ENCODE measurements around the gene KCND3.

Gene KCND3

DNA sequence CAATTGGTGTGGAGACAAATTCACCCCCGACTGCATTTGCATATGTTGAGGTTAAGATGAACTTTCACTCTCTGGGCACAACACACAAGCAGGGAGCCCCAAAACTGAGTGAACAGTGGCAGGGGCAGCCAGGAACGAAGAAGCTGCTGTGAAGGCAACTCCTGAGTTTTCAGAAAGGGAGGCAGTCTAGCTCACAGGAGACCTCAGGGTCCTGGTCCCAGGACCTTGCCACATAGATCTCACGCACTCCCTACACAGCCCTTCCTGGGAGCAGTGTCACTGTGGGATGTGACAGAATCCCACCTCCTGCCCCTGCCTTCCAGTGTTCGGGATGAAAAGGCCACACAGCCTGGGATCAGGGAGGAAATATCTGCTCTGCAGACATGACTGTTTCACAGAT lies 60.9 kb downstream of the KCND3 start:
- no peak overlapping the region for H3K4me3 ChIP-seq (ENCODE audit: low read length)
- no peak for TF ChIP-seq ZNF274 (IDR thresholded peaks at IDR 0.05; ENCODE audit: low read depth, low read length)

DNA sequence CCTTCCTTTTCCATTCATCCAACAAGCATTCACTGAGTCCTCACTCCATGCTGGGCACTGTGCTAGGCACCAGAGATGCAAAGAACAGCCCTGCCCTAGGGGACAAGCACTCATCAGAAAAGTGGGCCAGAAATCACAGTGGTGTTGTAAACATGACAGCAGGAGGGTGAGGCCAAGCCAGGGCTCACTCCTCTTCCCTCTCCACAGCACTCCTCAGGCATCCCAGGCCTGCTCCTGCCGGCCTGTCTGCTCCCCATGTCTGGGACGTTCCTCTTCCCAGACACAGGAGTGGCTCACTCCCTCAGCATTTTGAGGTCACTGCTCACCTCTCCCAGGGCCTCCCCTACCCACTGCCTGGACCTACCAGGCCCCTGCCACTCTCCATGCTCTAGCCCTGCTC lies 61.8 kb downstream of the KCND3 start:
- no peak for TF ChIP-seq ZNF274 (IDR thresholded peaks at IDR 0.05; ENCODE audit: low read depth, low read length)

DNA sequence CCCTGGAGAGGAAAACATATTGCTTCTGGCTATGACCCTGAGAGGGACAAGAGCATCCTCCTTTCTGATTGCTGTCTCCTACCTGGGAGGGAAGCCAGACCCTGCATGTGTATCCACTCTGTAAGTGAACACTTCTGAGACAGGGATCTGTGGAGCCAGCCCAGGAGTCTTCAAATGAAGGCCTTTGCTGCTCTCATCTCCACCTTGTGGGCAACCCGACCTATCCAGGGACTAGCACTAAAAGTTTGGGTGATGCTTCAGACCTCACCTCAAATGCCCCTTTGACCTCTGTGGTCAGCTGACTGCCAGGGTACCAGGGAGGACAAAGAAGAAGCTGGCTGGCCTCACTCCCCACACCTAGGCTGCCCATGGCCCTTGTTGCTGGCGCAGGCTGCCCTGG lies 64.7 kb downstream of the KCND3 start:
- no peak overlapping the region for H3K4me3 ChIP-seq (ENCODE audit: low read length)
- TF ChIP-seq ZNF274 (IDR thresholded peaks at IDR 0.05; ENCODE audit: low read depth, low read length) = no peak

More for the DNA sequence above, 61.8 kb downstream of the KCND3 start:
- no peak overlapping the region for H3K4me3 ChIP-seq (ENCODE audit: low read length)

DNA sequence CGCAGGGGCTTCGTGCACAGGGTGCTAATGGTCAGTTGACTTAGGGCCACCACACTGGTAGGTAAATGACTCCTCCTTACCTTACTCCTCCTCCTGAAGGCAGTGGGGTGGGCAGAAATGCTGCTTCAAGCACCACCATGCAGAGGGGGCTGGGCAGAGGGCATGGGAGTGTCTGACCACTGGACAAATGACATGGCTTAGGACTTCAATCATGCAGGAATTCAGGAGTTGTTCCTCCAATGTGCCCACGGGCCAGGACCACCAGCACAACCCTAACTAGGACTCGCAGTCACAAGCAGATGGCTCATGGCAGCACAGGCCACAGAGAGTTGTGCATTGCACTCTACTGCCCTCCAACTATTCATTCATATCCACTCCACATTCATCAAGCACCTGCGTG lies 65.7 kb downstream of the KCND3 start:
- H3K4me3 ChIP-seq (ENCODE audit: low read length) = no peak overlapping the region
- TF ChIP-seq ZNF274 (IDR thresholded peaks at IDR 0.05; ENCODE audit: low read depth, low read length) = no peak

DNA sequence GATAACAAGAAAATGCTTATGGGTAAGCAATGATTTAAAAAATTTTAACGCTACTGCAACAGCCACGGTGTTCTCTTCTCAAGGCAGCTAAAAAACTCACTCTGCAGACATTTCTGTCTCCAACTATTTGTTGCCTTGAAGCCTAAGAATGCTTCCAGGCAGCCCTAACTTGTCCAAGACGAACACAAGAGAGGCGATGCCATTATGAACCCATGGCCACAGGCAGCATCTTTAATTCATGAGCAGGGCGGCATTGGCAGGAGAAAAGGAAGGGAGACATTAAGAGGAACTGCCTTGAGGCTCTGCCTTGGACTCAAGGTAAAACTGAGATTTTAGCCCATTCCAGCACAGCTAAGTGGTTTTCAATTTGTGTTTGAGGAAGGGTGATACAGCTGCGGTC lies 67.5 kb downstream of the KCND3 start:
- H3K4me3 ChIP-seq (ENCODE audit: low read length) = no peak overlapping the region
- TF ChIP-seq ZNF274 (IDR thresholded peaks at IDR 0.05; ENCODE audit: low read depth, low read length) = no peak

DNA sequence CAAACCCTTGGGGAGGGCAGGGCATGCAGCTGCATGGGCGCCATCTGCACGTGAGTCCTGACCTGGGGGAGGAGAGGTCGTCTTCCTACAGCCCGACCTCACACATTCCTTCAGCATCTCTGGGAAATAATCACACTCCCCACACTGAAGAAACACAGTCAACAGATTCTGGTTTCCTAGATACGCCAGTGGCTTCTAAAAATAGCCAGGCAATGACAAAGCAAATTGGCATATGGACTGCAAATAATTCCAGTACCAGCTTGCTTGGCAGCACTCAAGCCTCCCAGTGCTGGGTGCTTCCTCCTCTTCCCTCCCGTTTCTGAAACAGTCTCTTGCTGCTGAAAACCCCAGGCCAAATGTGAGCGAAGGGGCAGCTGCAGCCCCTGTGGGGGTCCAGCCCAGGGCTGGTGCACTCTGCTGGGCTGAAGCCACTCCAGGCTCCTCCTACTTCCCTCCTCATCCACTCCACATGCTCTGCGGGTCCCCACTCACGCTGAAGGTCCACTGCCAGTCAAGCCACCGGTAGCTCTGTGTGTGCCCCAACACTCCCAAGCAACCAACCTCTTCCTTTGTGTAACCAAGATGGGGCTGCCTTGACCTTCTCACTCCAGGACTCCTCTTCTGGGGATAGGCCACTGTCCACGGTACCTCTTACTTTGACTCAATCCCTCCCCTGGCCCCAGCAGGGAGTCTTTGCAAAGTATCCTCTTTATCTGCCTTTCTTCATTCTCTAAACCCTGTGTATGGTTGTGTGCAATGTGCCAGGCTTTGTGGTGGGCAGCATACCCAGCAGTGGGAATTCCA lies 69.0 kb downstream of the KCND3 start:
- no peak overlapping the region for H3K4me3 ChIP-seq (ENCODE audit: low read length)
- TF ChIP-seq ZNF274 (IDR thresholded peaks at IDR 0.05; ENCODE audit: low read depth, low read length) = no peak

DNA sequence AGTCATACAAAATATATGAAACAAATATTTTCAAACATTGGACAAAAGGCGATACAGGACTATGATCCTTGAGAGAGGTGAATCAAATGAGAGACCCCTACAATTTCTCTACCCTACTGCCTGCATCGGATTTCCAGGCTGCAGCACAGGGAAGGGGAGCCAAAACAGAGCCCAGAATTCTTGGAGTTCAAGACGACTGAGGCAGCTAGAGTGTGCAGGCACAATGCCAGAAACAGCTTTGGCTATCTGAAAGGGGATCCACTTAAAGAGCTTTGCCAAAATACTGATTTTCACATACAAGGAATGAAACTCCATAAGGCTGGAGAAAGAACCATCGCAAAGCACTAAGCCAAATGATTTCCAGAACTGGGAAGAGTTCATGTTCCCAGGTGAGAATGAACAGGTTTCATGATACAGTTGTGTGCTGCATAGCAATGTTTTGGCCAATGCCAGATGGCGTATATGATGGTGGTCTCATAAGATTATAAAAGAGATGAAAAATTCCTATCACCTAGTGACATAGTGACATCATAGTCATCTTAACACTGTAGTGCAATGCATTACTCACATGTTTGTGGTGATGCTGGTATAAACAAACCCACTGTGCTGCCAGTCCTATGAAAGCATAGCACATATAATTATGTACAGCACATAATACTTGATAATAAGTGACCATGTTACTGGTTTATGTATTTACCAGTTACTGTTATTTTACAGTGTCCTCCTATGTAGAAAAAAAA lies 77.5 kb downstream of the KCND3 start:
- TF ChIP-seq ZNF274 (IDR thresholded peaks at IDR 0.05; ENCODE audit: low read depth, low read length) = no peak
- H3K4me3 ChIP-seq (ENCODE audit: low read length) = no peak overlapping the region

DNA sequence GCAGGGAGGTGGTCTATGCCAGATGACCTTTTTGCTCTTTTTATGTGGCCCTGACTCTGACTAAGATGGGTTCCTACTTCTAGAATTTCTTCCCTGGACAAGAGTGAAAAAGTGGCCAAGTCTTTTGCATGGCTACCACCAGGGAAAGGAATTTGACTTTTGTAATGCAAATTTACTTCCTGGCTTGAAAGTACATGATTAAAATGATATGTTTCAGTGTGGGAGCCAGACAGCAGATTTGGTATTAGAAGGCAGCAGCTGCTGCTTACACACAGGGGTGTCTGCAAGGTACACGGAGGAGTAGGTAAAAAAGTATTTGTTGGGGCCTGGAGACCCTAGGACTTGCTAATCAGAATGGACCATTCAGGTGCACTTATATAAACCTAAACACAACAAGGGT lies 78.4 kb downstream of the KCND3 start:
- H3K4me3 ChIP-seq (ENCODE audit: low read length) = no peak overlapping the region
- TF ChIP-seq ZNF274 (IDR thresholded peaks at IDR 0.05; ENCODE audit: low read depth, low read length) = no peak

DNA sequence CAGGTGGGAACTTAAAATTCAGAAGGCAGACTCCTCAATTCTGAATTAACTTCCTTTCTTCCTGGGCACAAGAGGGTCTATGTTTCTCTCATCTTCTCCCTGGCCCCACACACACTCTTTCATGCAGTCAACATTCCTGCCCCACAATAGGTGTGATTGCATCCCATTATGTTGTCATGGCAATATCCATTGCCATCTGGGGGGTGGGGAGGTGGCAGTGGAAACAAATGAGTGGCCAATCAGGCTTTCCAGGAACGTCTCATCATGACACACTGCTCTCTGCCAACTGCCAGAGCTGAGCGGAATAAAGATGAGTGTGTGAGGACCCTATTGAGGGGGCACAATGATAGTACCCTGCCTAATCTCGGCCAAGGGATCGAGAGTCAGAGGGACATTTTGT lies 80.4 kb downstream of the KCND3 start:
- no peak for TF ChIP-seq ZNF274 (IDR thresholded peaks at IDR 0.05; ENCODE audit: low read depth, low read length)
- no peak overlapping the region for H3K4me3 ChIP-seq (ENCODE audit: low read length)

DNA sequence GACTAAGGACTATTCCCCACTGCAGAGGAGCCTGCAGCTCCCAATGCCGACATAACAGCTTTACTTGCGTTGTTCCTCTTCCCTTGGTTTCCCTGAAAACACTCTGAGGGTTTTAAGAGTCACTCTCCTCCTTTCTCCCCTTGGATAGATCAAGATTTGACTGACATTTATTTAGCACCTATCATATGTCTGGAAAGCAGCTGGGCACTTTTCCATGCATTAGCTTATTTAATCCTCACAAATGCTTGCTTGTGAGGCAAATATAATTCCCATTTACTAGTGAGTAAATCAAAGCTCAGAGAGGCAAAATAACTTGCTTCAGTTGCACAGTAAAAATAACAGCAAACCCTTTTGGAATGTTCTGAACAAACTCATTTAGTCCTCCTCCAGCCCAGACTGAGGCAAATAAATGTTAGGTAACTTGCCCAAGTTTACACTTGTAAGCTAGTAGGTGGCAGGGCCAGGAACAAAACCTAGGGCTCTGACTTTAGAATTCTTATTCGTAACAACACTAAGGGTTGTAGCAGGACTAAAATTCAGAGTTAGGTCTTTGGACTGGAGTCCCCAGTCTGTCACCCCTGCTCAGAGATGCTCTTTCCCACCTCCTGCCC lies 81.4 kb downstream of the KCND3 start:
- no peak overlapping the region for H3K4me3 ChIP-seq (ENCODE audit: low read length)
- TF ChIP-seq ZNF274 (IDR thresholded peaks at IDR 0.05; ENCODE audit: low read depth, low read length) = no peak

DNA sequence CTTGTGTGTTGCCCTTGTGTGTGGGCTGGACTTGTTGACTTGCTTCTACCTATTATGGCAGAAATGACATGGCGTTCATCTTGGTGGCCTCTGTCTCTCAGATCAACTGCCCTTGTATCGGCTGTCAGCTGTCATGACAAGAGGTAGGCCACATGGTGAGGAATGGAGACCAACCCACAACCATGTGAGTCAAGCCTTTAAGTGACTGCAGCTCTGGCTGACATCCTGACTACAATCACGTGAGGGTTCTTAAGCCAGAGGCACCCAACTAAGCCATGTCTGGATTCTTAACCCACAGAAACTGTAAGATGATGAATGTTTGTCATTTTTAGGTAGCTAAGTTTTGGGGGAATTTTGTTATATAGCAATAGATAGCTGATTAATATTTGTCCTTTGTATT lies 82.1 kb downstream of the KCND3 start:
- no peak for TF ChIP-seq ZNF274 (IDR thresholded peaks at IDR 0.05; ENCODE audit: low read depth, low read length)
- H3K4me3 ChIP-seq (ENCODE audit: low read length) = no peak overlapping the region

DNA sequence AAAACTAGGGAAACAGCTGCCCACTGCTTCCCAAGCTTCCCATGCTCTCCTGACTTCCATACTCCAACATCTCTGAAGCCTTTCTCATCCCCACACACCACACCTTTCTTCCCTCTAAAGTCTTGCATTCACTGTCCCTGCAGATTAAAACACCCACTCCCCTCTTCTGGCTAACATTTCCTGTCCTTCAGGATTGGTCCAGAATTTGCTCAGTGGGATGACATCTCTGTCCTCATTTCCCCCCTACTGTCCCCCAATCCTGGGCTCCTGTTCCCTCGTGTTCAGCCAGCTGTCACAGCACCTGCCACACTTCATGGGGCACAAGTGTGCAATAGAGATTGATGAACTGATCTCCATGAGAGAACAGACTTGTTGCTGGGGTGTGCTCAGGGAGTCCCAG lies 82.7 kb downstream of the KCND3 start:
- TF ChIP-seq ZNF274 (IDR thresholded peaks at IDR 0.05; ENCODE audit: low read depth, low read length) = no peak
- no peak overlapping the region for H3K4me3 ChIP-seq (ENCODE audit: low read length)

DNA sequence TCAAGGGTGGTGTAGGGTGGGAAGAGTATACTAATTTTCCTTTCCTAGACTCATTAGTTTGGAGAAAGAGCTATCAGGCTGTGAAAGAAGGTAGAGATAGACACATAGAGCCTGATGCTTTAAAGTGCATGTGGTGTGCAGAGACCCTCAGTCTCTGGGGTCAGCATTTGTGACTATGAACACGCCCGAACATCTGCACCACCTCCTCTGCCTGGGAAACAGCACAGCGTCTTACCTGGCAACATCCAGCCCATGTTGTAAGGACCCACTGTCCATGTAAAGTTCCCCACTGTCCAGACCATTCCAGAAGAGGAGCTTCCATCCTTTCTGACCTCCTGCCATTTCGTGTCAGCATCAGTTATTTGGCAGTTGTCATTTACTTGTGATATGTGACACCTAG lies 83.4 kb downstream of the KCND3 start:
- no peak for TF ChIP-seq ZNF274 (IDR thresholded peaks at IDR 0.05; ENCODE audit: low read depth, low read length)
- H3K4me3 ChIP-seq (ENCODE audit: low read length) = no peak overlapping the region

DNA sequence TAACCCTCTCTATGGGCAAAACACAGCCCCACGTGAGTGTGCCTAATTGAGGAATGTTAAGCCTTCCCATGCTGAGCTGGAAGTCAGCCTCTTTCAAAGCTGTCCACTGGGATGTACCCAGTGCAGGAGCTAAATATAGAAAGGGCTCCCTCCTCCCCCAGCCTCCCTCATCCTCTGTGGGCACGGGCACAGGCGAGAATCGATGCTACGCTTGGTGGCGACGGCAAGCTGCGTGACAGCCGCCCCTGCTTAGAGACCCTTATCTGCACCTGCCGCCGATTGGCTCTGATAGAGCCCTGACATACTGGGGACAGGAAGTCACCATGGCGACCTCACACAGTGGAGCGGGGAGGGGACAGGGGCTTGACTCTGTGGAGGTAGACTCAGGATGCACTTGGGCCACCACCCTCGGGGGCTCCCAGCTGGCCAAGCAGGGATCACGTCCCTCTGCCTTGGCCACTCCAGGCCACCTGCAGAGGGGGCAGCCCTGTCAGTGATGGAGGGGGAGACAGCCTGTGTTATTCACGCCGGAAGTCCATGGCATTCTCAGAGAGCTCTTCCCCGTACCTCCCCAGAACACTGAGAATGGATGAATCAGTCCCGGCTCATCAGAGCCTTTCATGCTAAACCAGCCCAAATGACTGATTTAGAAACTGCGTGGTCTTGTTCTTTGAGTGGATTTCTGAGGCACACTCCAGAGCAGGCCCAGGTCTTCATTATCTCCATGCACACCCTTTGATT lies 84.8 kb downstream of the KCND3 start:
- no peak for TF ChIP-seq ZNF274 (IDR thresholded peaks at IDR 0.05; ENCODE audit: low read depth, low read length)
- H3K4me3 ChIP-seq (ENCODE audit: low read length) = no peak overlapping the region

All from GM08714 (cell line).